Activated T-cell treated with anti-CD3 and anti-CD28 coated beads, Interleukin-2, amount 50 U/mL, for 4 hours (primary cell): Measurements from ENCODE around the gene SPACA5B. TPM values are rescaled to one million over a fixed set of nuclear protein-coding genes. Genes with fewer than 3 reads are reported as not detected.
"Not testable (repeated sequence)": the region's sequence is repeated elsewhere in the genome, so short reads cannot be mapped to it uniquely, and the experiment has no call there.

ENCODE experiments used
- ATAC-seq, 2 donors: fragments of 200-7000 bp; cut with Tn5 transposase; one replicate each; pipeline ENCODE4 v1.10.0; 2021
- DNase-seq: peaks from one replicate; pipeline ENCODE4 v3.0.0-alpha.2; 2020
- H3K27me3 Mint-ChIP-seq: one replicate; pipeline ENCODE4 v1.8.0; 2021; ENCODE audit warnings: low read depth, mixed read lengths
- H3K36me3 Mint-ChIP-seq: one replicate; pipeline ENCODE4 v1.8.0; 2022; ENCODE audit warnings: mixed read lengths; ENCODE audit not compliant: insufficient read depth
- H3K4me1 Mint-ChIP-seq: one replicate; pipeline ENCODE4 v1.8.0; 2021; ENCODE audit warnings: low read depth, mixed read lengths
- H3K4me3 Mint-ChIP-seq: one replicate; pipeline ENCODE4 v1.8.0; 2021; ENCODE audit warnings: mild to moderate bottlenecking, moderate library complexity, mixed read lengths
- H3K9me3 Mint-ChIP-seq: one replicate; pipeline ENCODE4 v1.8.0; 2021; ENCODE audit warnings: mixed read lengths
- total RNA-seq, 3 donors: library from RNA; stranded (reverse); gene quantifications; one replicate each; pipeline ENCODE4 v1.2.1, GENCODE V29; 2021

Gene SPACA5B
- total RNA-seq, 3 donors from 2014 or later: not detected

DNA sequence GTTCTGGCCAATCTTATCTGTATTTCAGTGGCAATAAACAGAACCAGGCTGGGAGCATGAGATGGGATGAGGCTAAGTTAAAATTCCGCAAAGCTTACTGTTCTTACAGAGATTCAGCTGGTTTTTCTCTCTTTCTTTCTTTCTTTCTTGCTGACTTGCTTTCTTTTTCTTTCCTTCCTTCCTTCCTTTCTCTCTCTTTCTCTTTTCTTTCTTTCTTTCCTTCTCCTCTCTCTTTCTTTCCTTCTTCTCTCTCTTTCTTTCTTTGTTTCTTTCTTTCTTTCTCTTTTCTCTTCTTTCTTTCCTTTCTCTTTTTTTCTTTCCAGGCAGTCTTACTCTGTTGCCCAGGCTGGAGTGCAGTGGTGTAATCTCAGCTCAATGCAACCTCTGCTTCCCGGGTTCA, 24.4 kb downstream of the SPACA5B start:
- H3K9me3 Mint-ChIP-seq: no peaks in the 10 kb centered on the region
- H3K4me1 Mint-ChIP-seq: no peaks in the 10 kb centered on the region
- no peak overlapping the region for H3K4me3 Mint-ChIP-seq
- ATAC-seq: no peak
- H3K27me3 Mint-ChIP-seq: peaks cover 2% of the 10 kb centered on the region
- no peaks in the 10 kb centered on the region for H3K36me3 Mint-ChIP-seq
- DNase-seq: no peak

- DNase-seq (no peak), ATAC-seq (no peak)
- Mint-ChIP-seq H3K4me3 (no peak overlapping the region), H3K27me3 (peaks cover 2% of the 10 kb centered on the region), H3K9me3 (no peaks in the 10 kb centered on the region), H3K36me3 (no peaks in the 10 kb centered on the region), H3K4me1 (no peaks in the 10 kb centered on the region)
Observed at GRCh38 chrX:48156014-48156413, 25.6 kb downstream of the SPACA5B start.

DNA sequence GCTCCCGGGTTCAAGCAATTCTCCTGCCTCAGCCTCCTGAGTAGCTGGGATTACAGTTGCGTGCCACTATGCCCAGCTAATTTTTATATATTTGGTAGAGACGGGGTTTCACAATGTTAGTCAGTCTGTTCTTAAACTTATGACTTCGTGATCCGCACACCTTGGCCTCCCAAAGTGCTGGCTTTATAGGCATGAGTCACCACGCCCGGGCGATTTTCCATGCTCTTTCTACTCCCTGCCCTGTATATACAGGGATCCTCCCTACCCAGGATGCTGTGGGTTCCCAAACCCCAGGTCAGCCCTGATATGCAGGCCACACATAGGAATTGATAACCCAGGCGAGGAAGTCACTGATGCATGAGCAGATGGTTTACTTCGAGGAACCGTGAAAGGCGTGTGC, 34.8 kb downstream of the SPACA5B start:
- peaks cover 3% of the 10 kb centered on the region for H3K27me3 Mint-ChIP-seq
- DNase-seq (no peak), ATAC-seq (no peak)
- no peaks in the 10 kb centered on the region for H3K4me1 Mint-ChIP-seq
- H3K4me3 Mint-ChIP-seq: no peak overlapping the region
- H3K9me3 Mint-ChIP-seq: no peaks in the 10 kb centered on the region
- no peaks in the 10 kb centered on the region for H3K36me3 Mint-ChIP-seq

- not testable (repeated sequence) for ATAC-seq, H3K36me3 Mint-ChIP-seq, H3K4me1 Mint-ChIP-seq, DNase-seq, H3K9me3 Mint-ChIP-seq, H3K27me3 Mint-ChIP-seq, H3K4me3 Mint-ChIP-seq
Observed at GRCh38 chrX:48166322-48166721, 35.9 kb downstream of the SPACA5B start.

- Mint-ChIP-seq H3K4me1 (no peaks in the 10 kb centered on the region), H3K9me3 (no peaks in the 10 kb centered on the region), H3K27me3 (no peaks in the 10 kb centered on the region), H3K4me3 (no peak overlapping the region), H3K36me3 (no peaks in the 10 kb centered on the region)
- DNase-seq: no peak
- no peak for ATAC-seq
Observed at GRCh38 chrX:48179691-48180090, 49.3 kb downstream of the SPACA5B start.

DNA sequence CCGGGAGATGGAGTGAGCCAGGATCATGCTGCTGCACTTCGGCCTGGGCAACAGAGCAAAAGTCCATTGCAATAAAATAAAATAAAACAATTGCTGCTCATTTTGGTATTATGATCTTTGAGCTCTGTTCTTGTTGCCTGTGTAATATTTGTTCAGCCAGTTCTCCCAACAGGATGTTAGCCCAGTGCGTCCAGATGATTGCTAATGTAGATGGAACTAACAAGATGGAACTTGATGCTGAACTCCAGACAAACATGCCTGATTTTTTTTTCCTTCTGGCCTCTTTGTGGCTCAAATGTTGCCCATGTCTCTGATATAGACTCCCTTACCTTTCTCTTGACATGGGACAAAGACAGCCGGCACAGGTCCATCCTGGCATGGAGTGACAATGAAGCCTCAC, 50.4 kb downstream of the SPACA5B start:
- DNase-seq (no peak), ATAC-seq (no peak)
- no peaks in the 10 kb centered on the region for H3K9me3 Mint-ChIP-seq
- H3K4me1 Mint-ChIP-seq: no peaks in the 10 kb centered on the region
- no peaks in the 10 kb centered on the region for H3K36me3 Mint-ChIP-seq
- H3K27me3 Mint-ChIP-seq: no peaks in the 10 kb centered on the region
- no peak overlapping the region for H3K4me3 Mint-ChIP-seq

DNA sequence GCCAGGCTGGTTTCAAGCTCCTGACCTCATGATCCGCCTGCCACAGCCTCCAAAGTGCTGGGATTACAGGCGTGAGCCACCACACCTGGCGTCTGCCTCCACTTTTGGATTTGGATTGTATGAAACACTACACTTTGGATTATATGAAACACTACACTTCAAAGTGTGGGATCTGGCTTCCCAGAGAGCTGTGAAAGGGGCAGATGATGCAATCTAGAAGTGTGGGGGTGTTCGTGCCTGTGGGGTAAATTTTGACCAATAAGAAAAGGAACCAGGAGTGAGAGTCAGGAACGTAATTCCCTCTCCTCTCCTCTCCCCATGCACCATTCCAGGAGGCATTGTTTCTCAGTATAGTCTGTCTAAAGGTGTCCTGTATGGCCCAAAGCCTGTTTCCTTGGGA, 51.5 kb downstream of the SPACA5B start:
- H3K27me3 Mint-ChIP-seq, H3K36me3 Mint-ChIP-seq, DNase-seq, ATAC-seq, H3K4me1 Mint-ChIP-seq, H3K4me3 Mint-ChIP-seq, H3K9me3 Mint-ChIP-seq: not testable (repeated sequence)

Other genes starting within 250 kb of the SPACA5B start
- 1 to 10 TPM; 3.3 to 4.0 (median 3.7) TPM for gene ZNF182, start 126.6 kb upstream of the SPACA5B start, total RNA-seq
- gene SPACA5, start 123.6 kb upstream of the SPACA5B start, total RNA-seq: not detected
- gene ZNF630, start 59.0 kb upstream of the SPACA5B start, total RNA-seq: under 1 TPM; 0.25 to 0.84 (median 0.42) TPM
- gene SSX5, start 66.2 kb downstream of the SPACA5B start, total RNA-seq: not detected
- under 1 TPM in 2 of 3 donors, not detected in 1; 0.16 to 0.23 TPM for gene SSX1, start 124.8 kb downstream of the SPACA5B start, total RNA-seq
- not detected for gene SSX3, start 226.1 kb downstream of the SPACA5B start, total RNA-seq